ENCODE measurements around the gene CASD1.

DNA sequence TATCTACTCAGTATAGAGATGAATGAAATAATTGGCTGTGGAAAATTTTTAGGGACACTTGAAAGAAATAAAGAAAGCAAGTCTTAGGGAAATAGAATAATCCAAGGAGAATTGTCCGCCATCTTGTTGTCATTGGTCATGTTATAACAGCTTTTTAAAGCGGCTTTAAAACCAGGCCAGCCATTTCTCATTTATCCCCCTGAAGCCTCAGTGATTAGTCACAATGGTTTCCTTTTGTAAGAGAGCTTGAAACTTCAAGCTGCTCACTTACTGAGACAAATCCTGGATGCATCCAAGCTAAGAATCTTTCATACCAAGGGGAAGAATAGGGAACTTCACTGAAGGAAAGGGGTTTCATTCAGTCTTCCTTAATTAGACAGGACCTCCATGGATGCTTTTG, 78.5 kb downstream of the CASD1 start:
- TF ChIP-seq, protein P1, sequence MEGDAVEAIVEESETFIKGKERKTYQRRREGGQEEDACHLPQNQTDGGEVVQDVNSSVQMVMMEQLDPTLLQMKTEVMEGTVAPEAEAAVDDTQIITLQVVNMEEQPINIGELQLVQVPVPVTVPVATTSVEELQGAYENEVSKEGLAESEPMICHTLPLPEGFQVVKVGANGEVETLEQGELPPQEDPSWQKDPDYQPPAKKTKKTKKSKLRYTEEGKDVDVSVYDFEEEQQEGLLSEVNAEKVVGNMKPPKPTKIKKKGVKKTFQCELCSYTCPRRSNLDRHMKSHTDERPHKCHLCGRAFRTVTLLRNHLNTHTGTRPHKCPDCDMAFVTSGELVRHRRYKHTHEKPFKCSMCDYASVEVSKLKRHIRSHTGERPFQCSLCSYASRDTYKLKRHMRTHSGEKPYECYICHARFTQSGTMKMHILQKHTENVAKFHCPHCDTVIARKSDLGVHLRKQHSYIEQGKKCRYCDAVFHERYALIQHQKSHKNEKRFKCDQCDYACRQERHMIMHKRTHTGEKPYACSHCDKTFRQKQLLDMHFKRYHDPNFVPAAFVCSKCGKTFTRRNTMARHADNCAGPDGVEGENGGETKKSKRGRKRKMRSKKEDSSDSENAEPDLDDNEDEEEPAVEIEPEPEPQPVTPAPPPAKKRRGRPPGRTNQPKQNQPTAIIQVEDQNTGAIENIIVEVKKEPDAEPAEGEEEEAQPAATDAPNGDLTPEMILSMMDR (conservative IDR thresholded peaks at IDR 0.05 in 1 of 2, IDR thresholded peaks at IDR 0.05 in 1 of 2; ENCODE audit: extremely low read depth in 1 of 2, insufficient read depth in 1 of 2, low read depth in 1 of 2, low read length in 2 of 2) = no peak
- TF ChIP-seq EZH2 (IDR thresholded peaks at IDR 0.05; ENCODE audit: borderline replicate concordance, low read length) = no peak
